ENCODE results near the gene PRKCE. TPM values are rescaled to one million over a fixed set of nuclear protein-coding genes. Genes with fewer than 3 reads are reported as not detected.

Gene PRKCE
- total RNA-seq, 1 experiment from 2014 or later: 14.8 TPM

- intact Hi-C loops (cut with micrococcal nuclease): no loop called here
- Histone ChIP-seq H3K27me3 (ENCODE audit: insufficient read depth, low read length) (no peaks in the 10 kb centered on the region), H3K4me1 (ENCODE audit: control insufficient read depth in 1 of 2, insufficient read depth in 2 of 2, low read length in 2 of 2) (no peaks in the 10 kb centered on the region), H3K79me2 (ENCODE audit: insufficient read depth, low read length) (no peaks in the 10 kb centered on the region), H3K27ac (ENCODE audit: low read depth, low read length) (no peak overlapping the region), H3K4me3 (replicated peaks in 1 of 2; ENCODE audit: low read depth in 1 of 2, low read length in 2 of 2) (no peak overlapping the region), H3K9me2 (ENCODE audit: insufficient read depth) (no peaks in the 10 kb centered on the region), H3K4me2 (ENCODE audit: low read length) (no peak overlapping the region), H4K20me1 (ENCODE audit: insufficient read depth) (no peaks in the 10 kb centered on the region), H2AFZ (ENCODE audit: low read depth, low read length, poor library complexity, severe bottlenecking) (no peak overlapping the region), H3K9me3 (ENCODE audit: control insufficient read depth in 1 of 2, insufficient read depth in 1 of 2, low read depth in 1 of 2, low read length in 2 of 2) (no peaks in the 10 kb centered on the region), H3K36me3 (ENCODE audit: control insufficient read depth in 1 of 2, insufficient read depth in 2 of 2, low read length in 2 of 2) (no peaks in the 10 kb centered on the region), H3K9ac (ENCODE audit: low read length) (no peak overlapping the region)
- no peak for ATAC-seq
- ChIA-PET RAD21 (ENCODE audit: low non-redundant PET in 1 of 2, low total read pairs in 2 of 2, uncharacterized antibody in 2 of 2, unreplicated experiment in 2 of 2) (no interaction called here), CTCF (no interaction called here), POLR2A (no interaction called here)
- no TSS peak for BruUV-seq (replicated peaks)
- DNase-seq (ENCODE audit: low read depth, low spot score): no peak
- TF ChIP-seq RAD21 (IDR thresholded peaks at IDR 0.05; ENCODE audit: low read depth) (no peak), FOSL1 (IDR thresholded peaks at IDR 0.05; ENCODE audit: low read depth) (no peak)
Observed at GRCh38 chr2:45984896-45985473, 333.5 kb downstream of the PRKCE start.

GRCh38 chr2:45986509-45986908, 335.0 kb downstream of the PRKCE start:
- ChIA-PET CTCF (no interaction called here), POLR2A (no interaction called here), RAD21 (ENCODE audit: low non-redundant PET in 1 of 2, low total read pairs in 2 of 2, uncharacterized antibody in 2 of 2, unreplicated experiment in 2 of 2) (no interaction called here)
- no peak overlapping the region for H3K9ac ChIP-seq (ENCODE audit: low read length)
- H2AFZ ChIP-seq (ENCODE audit: low read depth, low read length, poor library complexity, severe bottlenecking): no peak overlapping the region
- intact Hi-C loops (cut with micrococcal nuclease): no loop called here
- no peaks in the 10 kb centered on the region for H3K27me3 ChIP-seq (ENCODE audit: insufficient read depth, low read length)
- H3K4me2 ChIP-seq (ENCODE audit: low read length): no peak overlapping the region
- H3K27ac ChIP-seq (ENCODE audit: low read depth, low read length): no peak overlapping the region
- no peaks in the 10 kb centered on the region for H3K36me3 ChIP-seq (ENCODE audit: control insufficient read depth in 1 of 2, insufficient read depth in 2 of 2, low read length in 2 of 2)
- no TSS peak for BruUV-seq (replicated peaks)
- TF ChIP-seq ZNF274 (IDR thresholded peaks at IDR 0.05; ENCODE audit: low read depth, low read length): no peak
- TF ChIP-seq POLR2A (IDR thresholded peaks at IDR 0.05; ENCODE audit: borderline replicate concordance, extremely low read depth, insufficient read depth, insufficient read length): no peak
- TF ChIP-seq ZBTB33 (IDR thresholded peaks at IDR 0.05; ENCODE audit: extremely low read depth, insufficient replicate concordance, low read length): no peak
- no peak for TF ChIP-seq EGR1 (IDR thresholded peaks at IDR 0.05; ENCODE audit: low read depth)
- TF ChIP-seq SRF (IDR thresholded peaks at IDR 0.05; ENCODE audit: low read depth): no peak
- TF ChIP-seq JUND (IDR thresholded peaks at IDR 0.05): no peak
- no peak for TF ChIP-seq RAD21 (IDR thresholded peaks at IDR 0.05; ENCODE audit: low read depth)
- H3K9me2 ChIP-seq (ENCODE audit: insufficient read depth): no peaks in the 10 kb centered on the region
- H4K20me1 ChIP-seq (ENCODE audit: insufficient read depth): no peaks in the 10 kb centered on the region
- H3K9me3 ChIP-seq (ENCODE audit: control insufficient read depth in 1 of 2, insufficient read depth in 1 of 2, low read depth in 1 of 2, low read length in 2 of 2): no peaks in the 10 kb centered on the region
- DNase-seq (ENCODE audit: low read depth, low spot score) (no peak), ATAC-seq (no peak)
- H3K79me2 ChIP-seq (ENCODE audit: insufficient read depth, low read length): no peaks in the 10 kb centered on the region
- no peak overlapping the region for H3K4me3 ChIP-seq (replicated peaks in 1 of 2; ENCODE audit: low read depth in 1 of 2, low read length in 2 of 2)
- no peaks in the 10 kb centered on the region for H3K4me1 ChIP-seq (ENCODE audit: control insufficient read depth in 1 of 2, insufficient read depth in 2 of 2, low read length in 2 of 2)
